ENCODE data around the gene SPTBN5.

The SPTBN5 gene

DNA sequence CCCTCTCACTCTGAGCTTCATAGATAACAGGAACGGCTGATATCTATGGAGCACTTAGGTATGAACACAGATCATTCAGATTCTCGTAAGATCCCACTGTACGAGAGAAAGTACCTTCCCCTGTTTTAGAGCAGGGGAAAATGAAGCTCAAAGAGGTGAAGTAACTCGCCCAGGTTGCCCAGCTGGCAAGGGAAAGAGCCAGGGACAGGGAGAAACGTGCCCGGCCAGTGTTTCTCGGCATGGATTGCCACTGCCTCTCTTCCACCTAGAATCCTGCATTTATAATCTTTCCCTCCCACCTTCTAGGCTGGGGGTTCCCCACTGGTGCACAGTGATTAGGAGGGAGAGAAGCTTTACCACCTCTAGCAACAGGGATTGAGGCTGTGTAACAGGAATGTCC, 39.5 kb upstream of the SPTBN5 start:
- FAIRE-seq (no peak), DNase-seq (ENCODE audit: insufficient read length) (no peak)
- TF ChIP-seq TAF1 (IDR thresholded peaks at IDR 0.05; ENCODE audit: borderline replicate concordance, low read depth, low read length) (no peak), POLR2A (IDR thresholded peaks at IDR 0.05; ENCODE audit: low read depth, low read length) (no peak), POLR2AphosphoS5 (IDR thresholded peaks at IDR 0.05; ENCODE audit: low read depth, low read length) (no peak; the same call in 1 of the 2 replicates)

DNA sequence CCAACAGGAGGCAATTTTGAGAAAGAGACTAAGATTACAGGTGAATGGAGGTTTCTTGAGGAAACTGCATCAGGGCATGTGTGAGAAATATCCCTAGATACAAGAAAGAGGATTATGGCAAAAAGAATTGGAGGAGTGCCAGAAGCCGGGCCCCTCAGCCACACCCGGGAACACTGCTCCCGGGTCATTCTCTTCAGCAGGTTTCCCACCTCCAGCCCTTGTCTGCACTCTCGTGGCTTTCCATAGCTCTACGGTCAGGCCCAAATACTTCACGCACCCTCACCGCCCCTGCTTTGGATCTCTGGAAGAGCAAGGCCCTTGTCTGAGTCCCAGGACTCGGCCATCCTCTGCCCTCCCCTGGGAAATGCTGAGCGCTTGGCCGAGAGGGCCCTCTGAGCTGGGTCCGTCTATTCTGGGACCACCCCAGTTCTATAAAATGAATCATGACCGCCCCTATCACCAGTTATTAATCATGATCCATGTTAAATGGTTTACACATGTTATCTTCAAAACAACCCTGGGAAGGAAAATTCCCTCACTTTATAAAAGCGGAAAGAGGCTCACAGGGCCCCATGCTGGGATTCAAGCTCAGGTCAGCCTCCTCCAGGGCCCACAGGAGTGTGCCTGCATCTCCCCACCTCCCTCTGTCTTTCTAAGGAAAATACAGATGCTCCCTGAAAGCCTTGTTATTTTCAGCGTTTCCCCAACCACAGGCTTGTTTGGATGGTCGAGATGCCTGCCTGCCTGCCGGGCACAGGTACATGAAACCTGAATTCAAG, 38.8 kb upstream of the SPTBN5 start:
- no peak for FAIRE-seq
- DNase-seq (ENCODE audit: insufficient read length) = no peak
- no peak for TF ChIP-seq POLR2A (IDR thresholded peaks at IDR 0.05; ENCODE audit: low read depth, low read length)
- TF ChIP-seq TAF1 (IDR thresholded peaks at IDR 0.05; ENCODE audit: borderline replicate concordance, low read depth, low read length) = no peak
- TF ChIP-seq POLR2AphosphoS5 (IDR thresholded peaks at IDR 0.05; ENCODE audit: low read depth, low read length) = no peak

GRCh38 chr15:41932101-41932500, 38.2 kb upstream of the SPTBN5 start:
- TF ChIP-seq TAF1 (IDR thresholded peaks at IDR 0.05; ENCODE audit: borderline replicate concordance, low read depth, low read length) = no peak
- no peak for TF ChIP-seq POLR2A (IDR thresholded peaks at IDR 0.05; ENCODE audit: low read depth, low read length)
- no peak for TF ChIP-seq POLR2AphosphoS5 (IDR thresholded peaks at IDR 0.05; ENCODE audit: low read depth, low read length)
- no peak for FAIRE-seq
- no peak for DNase-seq (ENCODE audit: insufficient read length)

GRCh38 chr15:41930867-41931222, 37.0 kb upstream of the SPTBN5 start:
- no peak for FAIRE-seq
- DNase-seq (ENCODE audit: insufficient read length) = no peak
- TF ChIP-seq POLR2A (IDR thresholded peaks at IDR 0.05; ENCODE audit: low read depth, low read length) (no peak), POLR2AphosphoS5 (IDR thresholded peaks at IDR 0.05; ENCODE audit: low read depth, low read length) (no peak), TAF1 (IDR thresholded peaks at IDR 0.05; ENCODE audit: borderline replicate concordance, low read depth, low read length) (no peak)

- TF ChIP-seq TAF1 (IDR thresholded peaks at IDR 0.05; ENCODE audit: borderline replicate concordance, low read depth, low read length) (no peak), POLR2A (IDR thresholded peaks at IDR 0.05; ENCODE audit: low read depth, low read length) (no peak), POLR2AphosphoS5 (IDR thresholded peaks at IDR 0.05; ENCODE audit: low read depth, low read length) (no peak)
- no peak for DNase-seq (ENCODE audit: insufficient read length)
- FAIRE-seq = no peak
Observed at GRCh38 chr15:41930221-41930866, 36.5 kb upstream of the SPTBN5 start.

DNA sequence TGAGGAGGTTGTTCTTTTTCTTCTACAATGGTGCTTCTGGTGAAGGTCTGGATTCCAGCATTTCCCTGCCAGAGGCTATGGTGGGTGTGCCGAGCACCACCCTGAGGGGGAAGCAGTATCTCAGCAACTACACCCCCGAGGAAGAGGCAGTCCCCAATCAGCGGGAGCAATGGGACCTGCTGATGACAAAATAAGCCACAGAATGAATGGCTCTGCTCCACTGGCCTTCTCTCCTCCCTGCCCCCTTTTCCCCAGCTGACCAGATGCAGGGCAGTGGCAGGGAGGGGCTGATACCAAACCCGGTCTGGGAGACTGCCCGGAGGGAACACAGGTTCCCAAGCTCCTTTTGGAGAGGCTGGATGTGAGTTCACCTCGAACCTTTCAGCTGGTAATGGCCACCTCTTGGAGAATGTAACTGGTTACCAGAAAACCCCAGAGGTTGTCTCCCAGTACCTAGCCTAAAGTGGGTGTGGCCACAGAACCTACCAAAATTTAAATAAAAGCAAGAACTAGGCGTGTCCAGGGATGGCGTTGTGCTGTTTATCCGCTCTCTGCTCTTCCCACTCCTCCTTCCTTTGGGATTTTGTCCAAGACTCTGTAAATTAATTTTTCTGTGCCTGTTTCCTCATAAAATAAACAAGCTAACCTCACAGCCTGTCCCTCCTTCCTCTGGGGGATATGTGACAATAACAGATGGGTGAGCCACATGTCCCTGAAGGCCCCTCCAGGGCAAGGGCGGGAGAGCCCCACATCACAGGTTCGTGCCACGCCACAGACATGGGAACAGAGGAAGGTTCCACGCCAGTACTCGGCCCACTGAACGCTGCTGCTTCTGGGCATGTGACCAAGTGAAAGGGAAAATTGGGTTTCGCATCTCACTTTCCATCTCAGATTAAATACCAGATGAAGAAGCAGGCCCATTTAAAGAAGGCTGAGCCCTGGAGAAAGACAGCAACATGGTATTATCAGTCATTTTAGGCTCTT, 35.1 kb upstream of the SPTBN5 start:
- DNase-seq (ENCODE audit: insufficient read length) = peak; percentile 48
- TF ChIP-seq POLR2AphosphoS5 (IDR thresholded peaks at IDR 0.05; ENCODE audit: low read depth, low read length) (peak; percentile 51), POLR2A (IDR thresholded peaks at IDR 0.05; ENCODE audit: low read depth, low read length) (peak; percentile 36; the same call in 1 of the 2 replicates), TAF1 (IDR thresholded peaks at IDR 0.05; ENCODE audit: borderline replicate concordance, low read depth, low read length) (no peak)
- FAIRE-seq = no peak

- FAIRE-seq (no peak), DNase-seq (ENCODE audit: insufficient read length) (no peak)
- TF ChIP-seq POLR2AphosphoS5 (IDR thresholded peaks at IDR 0.05; ENCODE audit: low read depth, low read length) (no peak), TAF1 (IDR thresholded peaks at IDR 0.05; ENCODE audit: borderline replicate concordance, low read depth, low read length) (no peak), POLR2A (IDR thresholded peaks at IDR 0.05; ENCODE audit: low read depth, low read length) (no peak)
Observed at GRCh38 chr15:41928100-41928499, 34.2 kb upstream of the SPTBN5 start.

DNA sequence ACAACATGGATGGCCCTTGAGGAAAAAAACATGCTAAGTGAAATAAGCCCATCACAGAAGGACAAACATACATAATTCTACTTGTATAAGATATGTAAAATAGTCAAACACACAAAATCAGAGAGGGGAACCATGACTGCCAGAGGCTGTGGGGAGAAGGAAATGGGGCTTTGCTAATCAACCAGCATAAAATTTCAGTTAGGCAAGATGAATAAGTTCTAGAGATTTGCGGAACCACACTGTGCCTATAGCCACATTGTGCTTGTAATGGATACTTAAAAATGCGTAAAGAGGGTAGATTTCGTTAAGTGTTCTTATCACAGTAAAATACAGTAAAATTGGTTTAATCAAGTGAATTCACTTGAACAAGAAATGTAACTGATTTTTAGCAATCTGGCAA, 33.7 kb upstream of the SPTBN5 start:
- FAIRE-seq (peak; percentile 40), DNase-seq (ENCODE audit: insufficient read length) (no peak)
- TF ChIP-seq POLR2A (IDR thresholded peaks at IDR 0.05; ENCODE audit: low read depth, low read length) (no peak), POLR2AphosphoS5 (IDR thresholded peaks at IDR 0.05; ENCODE audit: low read depth, low read length) (no peak), TAF1 (IDR thresholded peaks at IDR 0.05; ENCODE audit: borderline replicate concordance, low read depth, low read length) (no peak)

DNA sequence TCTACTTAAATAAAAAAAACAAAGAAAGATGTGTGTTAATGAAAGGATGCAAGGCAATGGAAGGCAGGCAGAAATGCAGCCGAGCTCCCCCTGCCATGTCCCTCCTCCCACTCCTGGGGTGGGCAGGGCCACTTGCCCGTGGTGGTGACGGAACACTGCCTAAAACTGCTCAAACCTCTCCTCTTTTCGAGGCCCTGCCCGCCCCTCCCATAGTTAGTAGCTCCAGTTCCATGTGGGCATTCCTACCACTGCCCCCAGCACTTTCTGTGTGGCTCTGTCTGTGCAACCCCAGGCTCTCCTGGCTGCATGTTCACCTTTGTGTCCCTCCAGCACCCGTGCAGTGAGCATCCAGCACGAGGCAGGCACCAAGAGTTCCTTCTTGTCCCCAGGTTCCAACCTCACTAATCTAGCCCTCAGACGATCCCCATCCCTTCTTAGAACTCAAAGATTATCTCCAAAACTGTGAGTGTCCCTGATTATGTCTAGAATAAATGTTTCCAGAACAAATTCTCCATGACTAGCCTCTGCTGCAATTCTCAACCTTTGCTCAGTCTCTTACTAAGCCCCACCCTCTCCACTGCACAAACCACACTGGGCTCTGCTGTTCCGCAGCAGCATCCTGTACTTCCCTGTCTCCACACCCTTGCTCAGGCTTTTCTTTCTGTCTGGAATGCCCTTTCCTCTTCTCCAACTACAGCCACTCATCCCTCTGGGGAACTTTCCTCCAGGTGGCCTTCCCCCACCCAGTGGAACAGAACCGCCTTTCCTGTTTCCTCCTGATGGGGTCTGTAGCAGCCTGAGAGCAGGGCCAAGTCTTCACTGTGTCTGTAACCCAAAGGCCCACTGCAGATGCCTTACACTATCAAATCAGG, 32.6 kb upstream of the SPTBN5 start:
- no peak for DNase-seq (ENCODE audit: insufficient read length)
- TF ChIP-seq TAF1 (IDR thresholded peaks at IDR 0.05; ENCODE audit: borderline replicate concordance, low read depth, low read length) = no peak
- no peak for TF ChIP-seq POLR2AphosphoS5 (IDR thresholded peaks at IDR 0.05; ENCODE audit: low read depth, low read length)
- TF ChIP-seq POLR2A (IDR thresholded peaks at IDR 0.05; ENCODE audit: low read depth, low read length) = no peak; the same call in 1 of the 2 replicates
- FAIRE-seq = no peak

DNA sequence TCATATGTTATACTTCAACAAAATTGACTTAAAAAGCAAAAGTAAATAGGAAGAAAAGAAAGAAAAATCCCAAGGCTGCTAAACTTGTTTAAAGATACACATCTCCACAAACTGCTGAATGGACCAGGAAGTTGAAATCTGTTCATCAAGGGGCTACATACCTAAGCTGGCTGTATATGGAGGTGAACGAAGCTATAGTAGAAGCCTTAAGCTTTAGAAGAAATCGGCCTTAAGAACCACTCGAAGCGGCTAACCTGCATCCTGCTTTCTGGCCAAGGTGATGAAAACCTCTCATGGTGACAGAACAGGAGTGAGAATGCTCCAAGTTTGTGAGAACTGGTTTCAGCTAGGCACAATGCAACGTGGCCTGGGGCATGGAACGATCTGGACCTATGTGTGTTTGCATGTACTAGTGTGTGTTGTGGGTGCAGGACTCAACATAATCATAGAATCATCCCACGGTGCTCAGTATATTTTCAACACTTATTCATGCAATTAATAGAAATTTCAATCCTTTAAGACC, 31.3 kb upstream of the SPTBN5 start:
- no peak for FAIRE-seq
- no peak for DNase-seq (ENCODE audit: insufficient read length)
- TF ChIP-seq POLR2AphosphoS5 (IDR thresholded peaks at IDR 0.05; ENCODE audit: low read depth, low read length) (no peak), POLR2A (IDR thresholded peaks at IDR 0.05; ENCODE audit: low read depth, low read length) (no peak), TAF1 (IDR thresholded peaks at IDR 0.05; ENCODE audit: borderline replicate concordance, low read depth, low read length) (no peak)
